Skeletal muscle tissue (tissue), 4 donors: ENCODE data around the gene DLST. TPM values are rescaled to one million over a fixed set of nuclear protein-coding genes. Genes with fewer than 3 reads are reported as not detected.

Experiments used
- H3K27ac ChIP-seq: one replicate; pipeline ENCODE4 v1.7.0; 2013; ENCODE audit warnings: mild to moderate bottlenecking, low read depth, low read length, inconsistent platforms
- H3K27me3 ChIP-seq, 3 donors: one replicate each; pipeline ENCODE4 v1.7.0; 2013; ENCODE audit warnings: low read length in 3 of 3; ENCODE audit not compliant: control insufficient read depth in 3 of 3, insufficient read depth in 3 of 3
- H3K36me3 ChIP-seq, 3 donors: one replicate each; pipeline ENCODE4 v1.7.0; 2013; ENCODE audit warnings: low read length in 3 of 3; ENCODE audit not compliant: control insufficient read depth in 3 of 3, insufficient read depth in 3 of 3
- H3K4me1 ChIP-seq, 3 donors: one replicate each; pipeline ENCODE4 v1.7.0; 2013; ENCODE audit warnings: low read length in 3 of 3, mild to moderate bottlenecking in 3 of 3; ENCODE audit not compliant: control insufficient read depth in 3 of 3, insufficient read depth in 3 of 3
- H3K4me3 ChIP-seq, 3 donors: one replicate each; pipeline ENCODE4 v1.7.0; 2013; ENCODE audit warnings: low read length in 3 of 3
- H3K9ac ChIP-seq, 3 donors: one replicate each; pipeline ENCODE4 v1.7.0; 2013; ENCODE audit warnings: low read length in 3 of 3, mild to moderate bottlenecking in 3 of 3, moderate library complexity in 2 of 3, low read depth in 1 of 3
- H3K9me3 ChIP-seq, 3 donors: one replicate each; pipeline ENCODE4 v1.7.0; 2013; ENCODE audit warnings: low read length in 3 of 3; ENCODE audit not compliant: control insufficient read depth in 3 of 3
- total RNA-seq: library from RNA; depleted of rRNA; stranded (reverse); fragments of >200 nt; gene quantifications from one replicate; pipeline ENCODE4 v1.2.3, GENCODE V29; 2014
- donor health status: Osteomylitis.

DLST gene
- total RNA-seq, 1 donor from 2014 or later = 38.1 TPM

- H3K4me3 ChIP-seq = no peak overlapping the region
Measured at GRCh38 chr14:74942608-74943007, 60.9 kb downstream of the DLST start.

GRCh38 chr14:74945261-74945851 is 63.6 kb downstream of the DLST start:
- peaks cover 30 to 36% (median 34%) of the 10 kb centered on the region in 3 donors for H3K4me1 ChIP-seq
- H3K9me3 ChIP-seq = no peaks in the 10 kb centered on the region
- H3K9ac ChIP-seq = no peak overlapping the region
- no peaks in the 10 kb centered on the region for H3K27me3 ChIP-seq
- H3K27ac ChIP-seq = no peak overlapping the region
- H3K4me3 ChIP-seq = no peak overlapping the region
- H3K36me3 ChIP-seq = peaks cover 0 to 3% (median 0%) of the 10 kb centered on the region in 3 donors

More at GRCh38 chr14:74942608-74943007, 60.9 kb downstream of the DLST start:
- Histone ChIP-seq H3K9me3 (no peaks in the 10 kb centered on the region), H3K4me1 (peaks cover 47 to 52% (median 52%) of the 10 kb centered on the region in 3 donors), H3K36me3 (peaks cover 0 to 3% (median 0%) of the 10 kb centered on the region in 3 donors), H3K27ac (peak overlapping the region; percentile 86), H3K9ac (peak overlapping the region in 2 of 3 donors; percentile 33 to 43), H3K27me3 (no peaks in the 10 kb centered on the region)

- Histone ChIP-seq H3K9me3 (no peaks in the 10 kb centered on the region), H3K4me3 (no peak overlapping the region), H3K27me3 (no peaks in the 10 kb centered on the region), H3K9ac (peak overlapping the region in 1 of 3 donors; percentile 50), H3K4me1 (peaks cover 24 to 33% (median 31%) of the 10 kb centered on the region in 3 donors), H3K27ac (peak overlapping the region; percentile 31), H3K36me3 (peaks cover 0 to 3% (median 0%) of the 10 kb centered on the region in 3 donors)
Measured at GRCh38 chr14:74945852-74946658, 64.3 kb downstream of the DLST start.

- no peak overlapping the region for H3K4me3 ChIP-seq
- H3K27me3 ChIP-seq = no peaks in the 10 kb centered on the region
- peak overlapping the region; percentile 31 for H3K27ac ChIP-seq
- H3K9me3 ChIP-seq = no peaks in the 10 kb centered on the region
- peaks cover 0 to 3% (median 0%) of the 10 kb centered on the region in 3 donors for H3K36me3 ChIP-seq
- H3K4me1 ChIP-seq = peaks cover 17 to 32% (median 28%) of the 10 kb centered on the region in 3 donors
- peak overlapping the region in 1 of 3 donors; percentile 50 for H3K9ac ChIP-seq
Measured at GRCh38 chr14:74946659-74947281, 65.1 kb downstream of the DLST start.

GRCh38 chr14:74947353-74948227 is 65.9 kb downstream of the DLST start:
- H3K36me3 ChIP-seq = peaks cover 0 to 3% (median 0%) of the 10 kb centered on the region in 3 donors
- no peak overlapping the region for H3K9ac ChIP-seq
- no peak overlapping the region for H3K27ac ChIP-seq
- peaks cover 15 to 27% (median 23%) of the 10 kb centered on the region in 3 donors for H3K4me1 ChIP-seq
- no peak overlapping the region for H3K4me3 ChIP-seq
- no peaks in the 10 kb centered on the region for H3K9me3 ChIP-seq
- H3K27me3 ChIP-seq = no peaks in the 10 kb centered on the region

GRCh38 chr14:74948228-74949175 is 66.8 kb downstream of the DLST start:
- peaks cover 0 to 3% (median 0%) of the 10 kb centered on the region in 3 donors for H3K36me3 ChIP-seq
- H3K27ac ChIP-seq = no peak overlapping the region
- peaks cover 19 to 27% (median 25%) of the 10 kb centered on the region in 3 donors for H3K4me1 ChIP-seq
- no peak overlapping the region for H3K9ac ChIP-seq
- H3K27me3 ChIP-seq = no peaks in the 10 kb centered on the region
- no peak overlapping the region for H3K4me3 ChIP-seq
- no peaks in the 10 kb centered on the region for H3K9me3 ChIP-seq

GRCh38 chr14:74949191-74949601 is 67.5 kb downstream of the DLST start:
- peak overlapping the region in 1 of 3 donors; percentile 45 for H3K9ac ChIP-seq
- no peaks in the 10 kb centered on the region for H3K9me3 ChIP-seq
- H3K36me3 ChIP-seq = peaks cover 0 to 3% (median 0%) of the 10 kb centered on the region in 3 donors
- no peak overlapping the region for H3K27ac ChIP-seq
- H3K27me3 ChIP-seq = peaks cover 0 to under 1% (median 0%) of the 10 kb centered on the region in 3 donors
- H3K4me3 ChIP-seq = no peak overlapping the region
- peaks cover 26 to 31% (median 31%) of the 10 kb centered on the region in 3 donors for H3K4me1 ChIP-seq

GRCh38 chr14:74949859-74950573 is 68.3 kb downstream of the DLST start:
- Histone ChIP-seq H3K36me3 (peaks cover 0 to 3% (median 0%) of the 10 kb centered on the region in 3 donors), H3K27me3 (peaks cover 0 to 9% (median 2%) of the 10 kb centered on the region in 3 donors), H3K4me1 (peaks cover 27 to 37% (median 37%) of the 10 kb centered on the region in 3 donors), H3K9ac (peak overlapping the region in 2 of 3 donors; percentile 20 to 45), H3K4me3 (no peak overlapping the region), H3K27ac (no peak overlapping the region), H3K9me3 (no peaks in the 10 kb centered on the region)
